Activated CD8-positive, alpha-beta memory T cell treated with anti-CD3 and anti-CD28 coated beads for 4 hours (primary cell): ENCODE measurements around the gene MRAP2.
"Not testable (repeated sequence)": the region's sequence is repeated elsewhere in the genome, so short reads cannot be mapped to it uniquely, and the experiment has no call there.

Experiments used
- DNase-seq, 2 donors: peaks; one replicate each; pipeline ENCODE4 v3.0.0-alpha.2; 2020; ENCODE audit warnings: low read depth in 2 of 2

MRAP2 gene

DNA sequence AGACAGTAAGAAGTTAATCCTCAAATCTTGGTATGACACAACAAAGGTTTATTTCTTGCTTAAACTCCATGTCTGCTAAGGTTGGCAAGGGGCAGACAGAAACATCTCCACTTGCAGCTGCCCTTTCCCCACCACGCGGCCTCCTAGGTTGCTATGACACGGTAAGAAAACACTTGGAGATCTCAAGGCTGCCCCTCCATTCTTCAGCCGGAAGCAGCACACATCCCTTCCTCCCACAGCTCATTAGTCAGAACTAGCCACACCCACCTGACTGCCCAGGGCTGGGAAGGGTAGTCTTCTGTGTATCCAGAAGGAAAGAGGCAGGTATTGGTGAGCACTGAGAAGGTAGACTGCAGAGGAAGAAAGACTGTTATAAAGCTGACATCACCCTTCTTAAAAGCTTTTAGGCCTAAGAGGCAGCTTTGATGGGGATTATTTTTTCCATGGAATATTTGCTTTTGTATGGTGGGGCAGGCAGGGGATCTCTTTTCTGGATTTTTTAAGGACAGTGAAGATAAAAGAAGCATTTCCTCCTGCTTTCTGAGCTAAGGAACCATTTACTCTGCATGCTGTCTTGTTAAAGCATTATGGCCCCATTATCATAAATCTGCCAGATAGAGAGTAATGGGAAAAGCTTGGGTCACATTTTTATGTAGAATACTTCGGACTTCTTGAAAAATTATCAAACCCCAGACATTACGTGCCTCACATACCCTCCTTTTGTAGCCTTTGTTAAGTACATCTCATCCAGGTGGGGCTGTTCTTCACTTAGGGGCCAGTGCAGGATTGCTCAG is 41.6 kb downstream of the MRAP2 start:
- no peak for DNase-seq

DNA sequence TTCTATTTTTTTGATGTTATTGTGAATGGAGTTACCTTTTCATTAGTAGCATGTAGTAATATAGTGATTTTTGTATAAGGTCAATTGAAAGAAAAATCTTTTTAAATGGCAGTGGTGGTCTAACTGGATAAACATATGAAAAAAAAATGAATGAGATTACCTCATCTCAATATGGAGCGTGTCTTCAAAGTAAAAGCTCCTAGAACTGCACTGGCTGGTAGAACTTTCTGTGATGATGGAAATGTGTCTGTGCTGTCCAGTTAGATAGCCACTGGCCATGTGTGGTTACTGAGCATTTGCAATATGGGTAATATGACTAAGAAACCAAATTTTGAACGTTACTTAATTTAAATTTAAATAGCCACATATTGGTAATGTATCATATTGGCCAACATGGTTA is 44.1 kb downstream of the MRAP2 start:
- DNase-seq = no peak

DNA sequence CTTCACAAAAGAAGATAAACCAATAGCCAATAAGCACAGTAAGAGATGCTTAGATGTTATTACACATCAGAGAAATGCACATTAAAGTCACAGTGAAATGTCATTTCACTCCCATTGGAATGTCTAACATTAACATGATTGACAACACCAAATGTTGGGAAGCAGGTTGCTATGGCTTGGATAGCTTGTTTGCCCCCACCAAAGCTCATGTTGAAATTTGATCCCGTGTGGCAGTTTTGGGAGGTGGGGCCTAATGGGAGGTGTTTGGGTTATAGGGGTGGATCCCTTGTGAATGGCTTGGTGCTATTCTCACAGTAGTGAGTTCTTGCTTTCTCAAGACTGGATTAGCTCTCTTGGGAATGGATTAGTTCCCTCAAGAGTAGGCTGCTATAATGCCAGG is 44.8 kb downstream of the MRAP2 start:
- no peak for DNase-seq

- DNase-seq = no peak
Observed at GRCh38 chr6:84081222-84081621, 47.6 kb downstream of the MRAP2 start.

- no peak for DNase-seq
Observed at GRCh38 chr6:84082689-84083265, 49.2 kb downstream of the MRAP2 start.

DNA sequence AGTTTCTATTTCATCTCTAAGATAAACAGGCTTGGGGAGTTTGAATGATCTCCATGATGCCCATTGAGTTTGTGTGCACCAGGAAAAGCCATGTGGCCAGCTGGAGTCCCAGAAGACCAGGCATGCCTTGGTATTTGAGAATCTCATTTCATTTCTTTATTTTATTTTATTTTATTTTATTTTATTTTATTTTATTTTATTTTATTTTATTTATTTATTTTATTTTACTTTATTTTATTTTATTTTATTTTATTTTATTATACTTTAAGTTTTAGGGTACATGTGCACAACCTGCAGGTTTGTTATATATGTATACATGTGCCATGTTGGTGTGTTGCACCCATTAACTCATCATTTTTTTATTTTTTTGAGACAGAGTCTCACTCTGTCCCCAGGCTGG is 51.1 kb downstream of the MRAP2 start:
- DNase-seq = not testable (repeated sequence)

- no peak for DNase-seq
Observed at GRCh38 chr6:84086056-84086455, 52.5 kb downstream of the MRAP2 start.

GRCh38 chr6:84086545-84087429 is 53.2 kb downstream of the MRAP2 start:
- DNase-seq = no peak

DNA sequence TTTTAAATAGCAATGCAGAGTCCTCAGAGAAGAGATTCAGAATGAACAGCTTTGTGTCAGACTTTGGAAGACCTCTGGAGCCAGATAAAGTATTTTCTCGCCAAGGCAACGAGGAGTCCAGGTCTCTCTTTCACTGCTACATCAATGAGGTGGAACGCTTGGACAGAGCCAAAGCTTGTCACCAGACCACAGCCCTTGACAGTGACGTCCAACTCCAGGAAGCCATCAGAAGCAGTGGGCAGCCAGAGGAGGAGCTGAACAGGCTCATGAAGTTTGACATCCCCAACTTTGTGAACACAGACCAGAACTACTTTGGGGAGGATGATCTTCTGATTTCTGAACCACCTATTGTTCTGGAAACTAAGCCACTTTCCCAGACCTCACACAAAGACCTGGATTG is 55.5 kb downstream of the MRAP2 start:
- no peak for DNase-seq

GRCh38 chr6:84089552-84089951 is 56.0 kb downstream of the MRAP2 start:
- DNase-seq = no peak

- DNase-seq = no peak
Observed at GRCh38 chr6:84093441-84094435, 60.2 kb downstream of the MRAP2 start.

DNA sequence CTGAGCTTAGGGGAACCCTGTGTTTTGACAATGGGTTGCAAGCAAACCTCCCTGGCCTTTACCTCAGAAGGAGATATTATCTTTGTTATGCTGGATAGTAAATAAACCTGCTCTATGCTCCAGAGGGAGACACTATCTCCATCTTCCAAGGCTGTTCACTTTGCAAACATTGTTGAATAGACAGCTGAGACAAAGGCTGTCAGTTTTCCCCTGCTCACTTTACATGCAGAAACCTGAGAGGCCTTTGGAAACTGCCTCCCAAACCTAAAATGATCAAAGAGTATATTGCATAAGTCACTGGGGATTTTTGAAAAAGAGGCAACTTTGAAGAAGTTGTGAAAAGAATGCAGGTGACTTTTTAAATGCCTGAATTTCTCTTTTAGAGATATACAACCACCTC is 61.6 kb downstream of the MRAP2 start:
- DNase-seq = no peak

DNA sequence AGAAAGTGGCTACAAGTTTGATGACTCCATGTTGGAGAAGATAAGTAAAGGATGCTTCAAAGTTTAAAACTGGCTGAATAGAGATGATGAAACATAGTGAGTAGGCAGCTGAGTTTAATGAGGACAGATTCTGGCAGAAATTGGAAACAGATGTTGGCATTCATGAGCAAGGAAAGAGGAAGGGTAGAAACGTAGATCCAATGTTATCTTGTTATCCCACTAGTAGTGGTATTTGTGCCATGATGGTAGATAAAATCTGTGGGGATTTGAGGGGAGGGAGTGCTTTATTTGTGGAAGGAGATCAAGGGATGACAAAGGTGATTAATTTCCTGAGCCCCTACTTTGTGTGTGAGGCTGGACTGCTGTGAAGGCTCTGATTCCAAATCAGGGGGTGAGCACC is 69.5 kb downstream of the MRAP2 start:
- no peak for DNase-seq

- not testable (repeated sequence) for DNase-seq
Observed at GRCh38 chr6:84105215-84105924, 71.8 kb downstream of the MRAP2 start.

DNA sequence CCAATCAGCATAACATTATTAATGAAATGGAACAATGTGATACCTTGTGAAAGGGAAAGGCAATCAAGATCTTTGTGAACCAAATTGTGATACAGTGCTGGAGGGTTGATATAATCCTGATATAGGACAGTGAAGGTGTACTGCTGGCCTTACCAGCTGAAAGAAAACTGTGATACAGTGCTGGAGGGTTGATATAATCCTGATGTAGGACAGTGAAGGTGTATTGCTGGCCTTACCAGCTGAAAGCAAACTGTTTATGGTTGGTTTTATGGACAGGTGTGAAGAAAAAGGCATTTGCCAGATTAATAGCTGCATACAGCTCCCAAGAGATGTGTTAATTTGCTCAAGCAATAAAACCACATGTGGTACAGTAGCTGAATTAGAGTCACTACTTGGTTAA is 73.9 kb downstream of the MRAP2 start:
- DNase-seq = no peak

GRCh38 chr6:84111351-84111750 is 77.8 kb downstream of the MRAP2 start:
- not testable (repeated sequence) for DNase-seq

GRCh38 chr6:84114933-84115594 is 81.5 kb downstream of the MRAP2 start:
- not testable (repeated sequence) for DNase-seq

DNA sequence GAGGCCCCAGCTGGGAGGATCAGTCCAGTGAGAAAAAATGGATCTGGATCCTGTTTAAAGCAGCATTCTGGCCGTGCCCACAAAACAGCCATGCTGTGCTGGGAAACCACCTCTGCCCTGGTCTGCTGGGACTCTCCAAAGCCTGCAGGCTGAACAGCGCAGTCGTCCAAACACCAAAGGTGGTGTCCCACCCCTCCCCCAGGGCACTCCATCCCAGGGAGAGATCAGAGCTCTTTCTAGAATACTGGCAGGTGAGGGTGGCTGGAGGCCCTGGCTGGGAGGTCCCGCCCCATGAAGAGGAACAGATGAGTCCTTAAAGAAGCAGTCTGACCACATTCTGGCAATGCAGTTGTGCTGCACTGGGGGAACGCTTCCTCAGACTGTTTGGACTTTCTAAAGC is 84.6 kb downstream of the MRAP2 start:
- DNase-seq = no peak

DNA sequence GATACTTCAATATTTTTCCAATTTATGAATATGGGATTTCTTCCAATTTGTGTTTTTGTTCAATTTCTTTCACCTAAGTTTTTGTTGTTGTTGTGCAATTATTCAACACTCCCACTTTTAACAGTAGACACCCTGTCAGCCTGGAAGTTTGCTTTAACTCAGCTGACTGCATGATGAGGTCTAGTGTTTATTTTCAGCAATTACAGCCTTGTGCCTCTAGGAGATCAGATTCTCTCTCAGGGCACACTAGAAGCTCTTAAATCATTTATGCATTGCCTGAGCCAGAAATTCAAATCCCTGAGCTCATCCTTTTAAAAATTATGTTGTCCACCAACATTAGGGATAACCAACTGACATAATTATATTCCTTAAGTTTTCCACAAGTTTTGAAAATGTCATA is 85.7 kb downstream of the MRAP2 start:
- DNase-seq = no peak

- DNase-seq = no peak
Observed at GRCh38 chr6:84123186-84123585, 89.6 kb downstream of the MRAP2 start.
